Endothelial cell of umbilical vein (primary cell): ENCODE measurements around the gene ARPC2. TPM values are rescaled to one million over a fixed set of nuclear protein-coding genes. Genes with fewer than 3 reads are reported as not detected.

Source experiments
- BruUV-seq: library from RNA; stranded (reverse); fragments of 400-500 nt; replicated peaks from 2 replicates; lab custom pipeline; 2021; lab: Mats Ljungman, UMichigan
- CTCF ChIA-PET: fragments of 300-600, 350-600 bp; sonication (Branson Sonifier 250); formaldehyde crosslinking; loops from one replicate; lab custom pipeline; 2021; ENCODE audit warnings: antibody characterized with exemption, inconsistent platforms; lab: Charles Lee
- POLR2A ChIA-PET: fragments of 300-600, 350-600 bp; sonication (Branson Sonifier 250); formaldehyde crosslinking; loops from one replicate; lab custom pipeline; 2021; ENCODE audit warnings: antibody characterized with exemption, inconsistent platforms; lab: Charles Lee
- DNase-seq: peaks from one replicate; pipeline ENCODE4 v3.0.0-alpha.2; 2011; ENCODE audit warnings: low read depth, low spot score
- FAIRE-seq: peaks from 2 replicates; lab custom pipeline; 2011; peaks lifted over from hg19 to GRCh38; lab: Jason Lieb, UNC
- H2AFZ ChIP-seq: 2 replicates; pipeline ENCODE4 v1.6.0; 2012; ENCODE audit warnings: low read depth, low read length, control low read depth, inconsistent platforms
- H3K27ac ChIP-seq: 2 replicates; pipeline ENCODE4 v1.5.1; 2011; ENCODE audit warnings: low read depth, mild to moderate bottlenecking, control low read depth, low read length, moderate library complexity; ENCODE audit not compliant: insufficient read depth
- H3K27me3 ChIP-seq, 2 experiments: 2 replicates each; pipeline versions ENCODE4 v1.6.0 to v1.6.1; 2011; ENCODE audit warnings: low read length in 2 of 2, mixed read lengths in 1 of 2; ENCODE audit not compliant: control insufficient read depth in 2 of 2, insufficient read depth in 2 of 2
- H3K36me3 ChIP-seq, 2 experiments: 2 replicates in 1 of 2; 3 replicates in 1 of 2; pipeline ENCODE4 v1.5.1; 2011; ENCODE audit warnings: low read length in 2 of 2, mild to moderate bottlenecking in 1 of 2, moderate library complexity in 1 of 2; ENCODE audit not compliant: control insufficient read depth in 2 of 2, insufficient read depth in 2 of 2; ENCODE audit errors: extremely low read depth in 1 of 2
- H3K4me1 ChIP-seq: 3 replicates; pipeline ENCODE4 v1.5.1; 2011; ENCODE audit warnings: mild to moderate bottlenecking, low read length; ENCODE audit not compliant: control insufficient read depth, insufficient read depth; ENCODE audit errors: extremely low read depth
- H3K4me2 ChIP-seq: 2 replicates; pipeline ENCODE4 v1.6.1; 2011; ENCODE audit warnings: low read length, control low read depth, mixed read lengths; ENCODE audit not compliant: insufficient read depth
- H3K4me3 ChIP-seq, 3 experiments: fragments of 200-600 bp in 1 of 3; sonication (generic), shearing (Covaris generic) in 1 of 3; replicated peaks in 1 of 3; 2 replicates each; pipeline ENCODE4 v1.5.1; 2011 to 2016; ENCODE audit warnings: control low read depth in 3 of 3, low read length in 3 of 3, mild to moderate bottlenecking in 2 of 3, inconsistent platforms in 1 of 3, low read depth in 1 of 3, moderate library complexity in 1 of 3; ENCODE audit not compliant: insufficient read depth in 1 of 3
- H3K79me2 ChIP-seq: 2 replicates; pipeline ENCODE4 v1.6.0; 2012; ENCODE audit warnings: low read length, inconsistent platforms; ENCODE audit not compliant: control insufficient read depth, insufficient read depth
- H3K9ac ChIP-seq: replicated peaks from 2 replicates; pipeline ENCODE3; 2011; ENCODE audit warnings: low read length, control low read depth; ENCODE audit not compliant: insufficient read depth; ENCODE audit errors: extremely low read depth
- H3K9me1 ChIP-seq: replicated peaks from 3 replicates; pipeline ENCODE4 v1.6.0; 2011; ENCODE audit warnings: mild to moderate bottlenecking, low read length; ENCODE audit not compliant: control insufficient read depth, insufficient read depth; ENCODE audit errors: extremely low read depth
- H3K9me3 ChIP-seq: replicated peaks from 2 replicates; pipeline ENCODE4 v1.5.1; 2012; ENCODE audit warnings: low read length, inconsistent platforms; ENCODE audit not compliant: control insufficient read depth, insufficient read depth
- H4K20me1 ChIP-seq: replicated peaks from 2 replicates; pipeline ENCODE3; 2011; ENCODE audit warnings: mild to moderate bottlenecking, low read length; ENCODE audit not compliant: control insufficient read depth, insufficient read depth; ENCODE audit errors: extremely low read depth
- EZH2 ChIP-seq: IDR thresholded peaks from 2 replicates; pipeline ENCODE4 v1.6.1; 2012; ENCODE audit warnings: borderline replicate concordance, low read depth, mild to moderate bottlenecking, moderate library complexity, low read length, inconsistent platforms; ENCODE audit not compliant: severe bottlenecking
- FOS ChIP-seq: IDR thresholded peaks from 2 replicates; pipeline ENCODE4 v1.6.1; 2011; ENCODE audit warnings: mild to moderate bottlenecking, low read length, moderate library complexity, borderline replicate concordance; ENCODE audit not compliant: insufficient read depth
- GATA2 ChIP-seq: IDR thresholded peaks from 2 replicates; pipeline ENCODE4 v1.7.0; 2011; ENCODE audit warnings: low read depth, mild to moderate bottlenecking, moderate library complexity, mixed read lengths, low read length; ENCODE audit not compliant: insufficient read length, insufficient read depth
- JUN ChIP-seq: IDR thresholded peaks from 2 replicates; pipeline ENCODE4 v1.6.1; 2011; ENCODE audit warnings: borderline replicate concordance, low read depth; ENCODE audit not compliant: insufficient read length, insufficient read depth
- MYC ChIP-seq: IDR thresholded peaks from one replicate; pipeline ENCODE4 v1.6.1; 2011; ENCODE audit warnings: mild to moderate bottlenecking, low read depth, low read length
- POLR2A ChIP-seq: IDR thresholded peaks from 2 replicates; pipeline ENCODE4 v1.6.1; 2012; ENCODE audit warnings: low read depth, mild to moderate bottlenecking, control low read depth, low read length
- POLR2AphosphoS5 ChIP-seq: IDR thresholded peaks from 2 replicates; pipeline ENCODE4 v1.6.1; 2012; ENCODE audit warnings: low read depth, mild to moderate bottlenecking, control low read depth, low read length, moderate library complexity; ENCODE audit not compliant: insufficient read depth
- dilution Hi-C: fragments of 300-500 bp; cut with MboI; formaldehyde crosslinking; loops from one replicate; pipeline ENCODE4 v1.15.0; 2019; ENCODE audit warnings: low sequenced_read_pairs; ENCODE audit not compliant: extremely low pct_ligation_motif_present
- intact Hi-C: fragments of 100-400 bp; cut with micrococcal nuclease; formaldehyde crosslinking; loops from one replicate; pipeline ENCODE4 v1.10.0; 2022
- polyA plus RNA-seq, 4 experiments: library from polyadenylated mRNA; depleted of rRNA in 3 of 4; stranded (reverse) in 3 of 4; unstranded in 1 of 4; fragments of >200 nt; gene quantifications; 2 replicates each; pipeline versions ENCODE4 v1.2.1 to v1.2.3, GENCODE V29; 2011 to 2012; ENCODE audit warnings: missing spikeins in 1 of 4
- total RNA-seq: library from RNA; stranded (reverse); gene quantifications from 2 replicates; pipeline ENCODE4 v1.2.3, GENCODE V29; 2021
- TF ChIP-seq, protein P1 (sequence below), 2 donors: IDR thresholded peaks; 1 replicate in 1 of 2; 2 replicates in 1 of 2; pipeline ENCODE4 v1.5.1; 2011; ENCODE audit warnings: low read length in 2 of 2, mild to moderate bottlenecking in 2 of 2, moderate library complexity in 2 of 2, control low read depth in 1 of 2, inconsistent platforms in 1 of 2, low read depth in 1 of 2; ENCODE audit not compliant: insufficient read depth in 1 of 2; ENCODE audit errors: extremely low read depth in 1 of 2
- TF ChIP-seq, protein P2 (sequence below): IDR thresholded peaks from 2 replicates; pipeline ENCODE4 v1.6.1; 2011; ENCODE audit not compliant: insufficient read depth, insufficient read length

Gene ARPC2
- total and polyA plus RNA-seq, 2 donors (not counting 3 experiments of a cell fraction or from before 2014, with no cell fraction given), result 417 to 455 TPM

DNA sequence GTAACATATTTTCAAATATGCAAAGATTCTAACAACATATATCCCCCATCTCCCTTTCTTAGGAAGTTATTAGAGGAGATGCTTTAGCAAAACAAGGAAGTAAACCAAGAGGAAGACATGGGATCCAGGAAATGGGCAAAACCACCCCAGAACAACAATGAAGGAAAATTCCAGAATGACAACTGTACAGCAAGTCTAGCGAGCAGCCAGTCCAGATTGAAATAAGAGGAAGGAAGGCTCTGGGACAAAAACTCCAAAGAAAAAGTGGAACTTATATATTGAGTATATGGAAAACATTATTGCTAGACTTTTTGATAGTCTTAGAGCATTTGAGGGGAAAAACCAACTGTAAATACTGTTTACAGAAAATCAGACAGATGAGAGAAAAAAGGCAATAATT, 2.9 kb upstream of the ARPC2 start:
- H3K9me3 ChIP-seq, result no peaks in the 10 kb centered on the region
- no peaks in the 10 kb centered on the region for H3K36me3 ChIP-seq
- peaks cover 14 to 15% of the 10 kb centered on the region in 2 experiments for H3K27me3 ChIP-seq
- H3K9ac ChIP-seq, result no peak overlapping the region
- ChIA-PET POLR2A (no interaction called here), CTCF (no interaction called here)
- no peak overlapping the region for H3K4me2 ChIP-seq
- H3K4me1 ChIP-seq, result peaks cover 5% of the 10 kb centered on the region
- H3K9me1 ChIP-seq, result no peaks in the 10 kb centered on the region
- intact Hi-C loops, result no loop called here
- no peak overlapping the region for H2AFZ ChIP-seq
- H3K79me2 ChIP-seq, result peaks cover 20% of the 10 kb centered on the region
- TF ChIP-seq GATA2 (no peak), POLR2A (no peak), MYC (no peak), EZH2 (no peak), FOS (no peak), JUN (no peak), POLR2AphosphoS5 (no peak)
- TF ChIP-seq, protein P1, sequence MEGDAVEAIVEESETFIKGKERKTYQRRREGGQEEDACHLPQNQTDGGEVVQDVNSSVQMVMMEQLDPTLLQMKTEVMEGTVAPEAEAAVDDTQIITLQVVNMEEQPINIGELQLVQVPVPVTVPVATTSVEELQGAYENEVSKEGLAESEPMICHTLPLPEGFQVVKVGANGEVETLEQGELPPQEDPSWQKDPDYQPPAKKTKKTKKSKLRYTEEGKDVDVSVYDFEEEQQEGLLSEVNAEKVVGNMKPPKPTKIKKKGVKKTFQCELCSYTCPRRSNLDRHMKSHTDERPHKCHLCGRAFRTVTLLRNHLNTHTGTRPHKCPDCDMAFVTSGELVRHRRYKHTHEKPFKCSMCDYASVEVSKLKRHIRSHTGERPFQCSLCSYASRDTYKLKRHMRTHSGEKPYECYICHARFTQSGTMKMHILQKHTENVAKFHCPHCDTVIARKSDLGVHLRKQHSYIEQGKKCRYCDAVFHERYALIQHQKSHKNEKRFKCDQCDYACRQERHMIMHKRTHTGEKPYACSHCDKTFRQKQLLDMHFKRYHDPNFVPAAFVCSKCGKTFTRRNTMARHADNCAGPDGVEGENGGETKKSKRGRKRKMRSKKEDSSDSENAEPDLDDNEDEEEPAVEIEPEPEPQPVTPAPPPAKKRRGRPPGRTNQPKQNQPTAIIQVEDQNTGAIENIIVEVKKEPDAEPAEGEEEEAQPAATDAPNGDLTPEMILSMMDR (IDR thresholded peaks at IDR 0.05; ENCODE audit: extremely low read depth in 1 of 2, insufficient read depth in 1 of 2, low read depth in 1 of 2, low read length in 2 of 2), result no peak
- TF ChIP-seq, protein P2, sequence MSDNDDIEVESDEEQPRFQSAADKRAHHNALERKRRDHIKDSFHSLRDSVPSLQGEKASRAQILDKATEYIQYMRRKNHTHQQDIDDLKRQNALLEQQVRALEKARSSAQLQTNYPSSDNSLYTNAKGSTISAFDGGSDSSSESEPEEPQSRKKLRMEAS, result no peak
- dilution Hi-C loops, result no loop called here
- no TSS peak for BruUV-seq
- no peaks in the 10 kb centered on the region for H4K20me1 ChIP-seq
- no peak overlapping the region for H3K4me3 ChIP-seq
- DNase-seq (no peak), FAIRE-seq (no peak)
- H3K27ac ChIP-seq, result no peak overlapping the region
